Embryonic facial prominence (tissue), 1 donor: ENCODE results near the gene ASIC1.
"Not testable (repeated sequence)": the region's sequence is repeated elsewhere in the genome, so short reads cannot be mapped to it uniquely, and the experiment has no call there.

Experiments used
- DNase-seq: peaks from one replicate; pipeline ENCODE4 v3.0.0-alpha.2; 2016; ENCODE audit errors: extremely low spot score

Gene ASIC1

DNA sequence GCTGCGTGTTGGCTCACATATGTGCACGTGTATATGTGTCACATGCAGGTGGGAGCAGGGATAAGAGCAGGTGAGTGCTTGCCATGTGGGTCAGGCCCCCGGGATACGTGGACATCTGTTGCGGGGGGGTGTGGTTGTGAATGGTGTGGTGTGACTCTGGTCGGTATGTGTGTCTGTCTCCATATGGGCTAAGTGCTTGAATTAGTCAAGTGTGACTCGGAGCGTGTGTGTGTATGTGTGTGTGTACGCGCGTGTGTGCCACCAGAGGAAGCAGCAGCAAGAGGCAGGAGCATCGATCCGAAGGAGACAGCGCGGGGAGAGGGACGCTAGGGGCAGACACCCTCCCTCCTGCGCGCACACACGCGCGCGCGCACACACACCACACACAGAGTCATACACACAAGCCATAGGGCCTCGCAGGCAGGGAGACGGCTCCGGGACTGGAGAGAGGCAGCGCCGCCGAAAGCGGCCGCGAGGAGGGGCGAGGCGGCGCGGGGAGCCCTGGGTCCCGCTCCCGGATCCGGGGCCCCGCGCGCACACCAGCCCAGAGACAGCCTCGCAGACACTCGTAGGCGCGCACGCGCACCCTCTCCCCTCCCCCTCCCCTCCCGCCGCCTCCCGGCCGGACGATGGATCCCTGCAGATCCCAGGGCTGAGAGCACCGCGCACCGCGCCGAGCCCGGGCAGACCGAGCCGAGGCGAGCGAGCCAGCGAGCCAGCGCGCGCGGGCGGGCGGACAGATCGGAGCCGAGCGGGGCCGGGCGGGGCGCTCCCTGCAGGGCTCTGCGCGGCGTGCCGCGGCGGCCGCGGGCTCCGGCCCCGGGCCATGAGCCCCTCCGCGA is at the start of gene ASIC1:
Gene ASIC1 (plus strand): TSS at position 597 of the 842 bp plus-strand sequence. CDS start 1,171 bp downstream, outside the sequence.
- peak; percentile 36 for DNase-seq

- no peak for DNase-seq
Measured at GRCh38 chr12:50013361-50014147, 43.8 kb upstream of the ASIC1 start.

- DNase-seq, result no peak
Measured at GRCh38 chr12:50014342-50014741, 43.1 kb upstream of the ASIC1 start.

DNA sequence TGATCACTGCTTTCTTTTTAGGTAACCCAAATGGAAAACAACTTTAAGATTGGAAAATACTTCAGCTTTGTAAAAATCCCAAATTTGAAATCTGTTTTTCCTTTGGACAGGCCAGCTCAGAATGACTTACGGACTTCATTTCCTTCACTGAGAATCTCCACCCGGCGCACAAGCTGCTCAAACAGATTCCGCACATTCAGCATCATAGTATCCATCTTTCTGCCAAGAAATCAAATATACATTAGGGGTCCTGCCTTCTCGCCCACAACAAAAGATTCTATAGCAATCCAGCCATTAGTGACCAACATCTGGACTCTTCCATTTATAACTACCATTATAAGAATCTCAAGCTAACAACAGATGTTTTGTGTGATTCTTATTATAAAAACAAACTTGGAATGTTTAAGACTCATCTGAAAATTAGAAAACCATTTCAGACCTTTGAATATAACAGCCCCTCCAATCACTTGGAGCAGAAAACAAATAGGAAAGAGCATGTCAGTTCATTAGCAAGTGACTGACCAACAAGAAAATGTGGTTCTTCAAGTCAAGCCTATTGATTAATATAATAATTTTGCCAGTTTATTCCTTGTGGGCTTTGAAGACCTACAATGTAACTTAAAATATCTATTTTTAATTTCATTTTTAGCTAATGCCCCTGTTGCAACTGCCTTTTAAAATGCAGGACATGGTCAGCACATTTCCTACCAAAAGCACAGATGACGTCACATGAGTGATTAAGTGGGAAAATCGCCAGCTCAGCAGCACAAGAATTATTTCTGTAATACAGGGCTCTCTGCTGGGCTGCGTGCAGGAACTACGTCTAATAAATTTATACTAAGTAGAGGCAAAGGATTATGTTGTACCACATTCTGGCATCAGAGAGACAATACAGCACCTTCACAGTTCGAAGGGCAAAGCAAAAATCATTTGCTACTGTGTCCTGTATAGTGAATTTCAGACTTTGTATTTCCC is 40.6 kb upstream of the ASIC1 start:
- DNase-seq, result no peak

DNA sequence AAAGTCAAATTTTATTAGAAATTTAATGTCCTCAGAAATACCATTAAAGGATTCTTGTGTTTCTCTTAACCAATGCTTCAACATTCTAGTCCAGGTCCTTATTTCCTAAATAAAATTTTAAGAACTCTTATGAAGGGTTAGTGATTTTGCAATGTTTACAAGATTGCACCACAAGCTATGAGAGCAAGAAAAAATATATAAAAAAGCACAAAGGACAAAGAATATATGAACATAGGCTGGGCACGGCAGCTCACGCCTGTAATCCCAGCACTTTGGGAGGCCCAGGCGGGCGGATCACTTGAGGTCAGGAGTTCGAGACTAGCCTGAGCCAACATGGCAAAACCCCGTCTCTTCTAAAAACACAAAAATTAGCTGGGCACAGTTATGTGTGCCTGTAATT is 39.8 kb upstream of the ASIC1 start:
- no peak for DNase-seq

- DNase-seq, result no peak
Measured at GRCh38 chr12:50018154-50018553, 39.2 kb upstream of the ASIC1 start.

DNA sequence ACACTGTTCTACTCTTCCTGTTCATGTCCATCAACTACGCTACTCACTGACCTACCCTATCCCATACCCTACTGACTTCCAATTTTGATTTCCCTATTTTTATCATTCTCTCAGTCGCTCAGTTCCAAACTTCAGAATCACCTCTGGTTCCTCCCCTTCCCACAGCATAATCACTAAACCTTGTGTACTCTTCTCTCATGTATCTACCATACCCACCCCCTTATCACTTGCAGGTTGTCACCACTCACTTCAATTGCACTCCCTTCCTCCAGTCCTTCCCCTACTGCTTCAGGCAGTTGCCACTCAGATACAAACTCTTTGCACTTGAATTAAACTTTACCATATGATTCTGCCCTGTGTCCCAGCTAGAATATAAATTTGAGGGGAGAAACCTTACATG is 38.4 kb upstream of the ASIC1 start:
- DNase-seq, result no peak

- DNase-seq, result no peak
Measured at GRCh38 chr12:50019524-50019923, 37.9 kb upstream of the ASIC1 start.

- DNase-seq, result no peak
Measured at GRCh38 chr12:50021031-50021430, 36.4 kb upstream of the ASIC1 start.

DNA sequence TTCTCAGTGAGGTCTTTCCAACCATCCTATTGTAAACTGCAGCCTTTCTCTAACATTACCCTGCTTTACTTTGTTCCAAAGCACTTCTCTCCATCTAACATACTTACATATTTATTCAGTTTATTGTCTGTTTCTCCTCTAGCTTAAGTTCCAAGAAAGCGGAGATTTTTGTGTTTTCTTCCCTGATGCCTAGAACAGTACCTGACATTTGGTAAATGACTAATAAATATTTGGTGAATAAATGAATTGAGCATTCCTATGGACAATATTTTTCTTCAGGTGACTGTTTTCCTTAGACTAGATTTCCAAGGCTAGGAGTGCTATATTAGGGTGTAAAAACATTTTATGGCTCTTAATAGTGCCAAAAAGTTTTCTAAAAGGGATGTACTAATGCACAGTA is 34.5 kb upstream of the ASIC1 start:
- no peak for DNase-seq

GRCh38 chr12:50024227-50024626 is 33.2 kb upstream of the ASIC1 start:
- DNase-seq, result no peak

DNA sequence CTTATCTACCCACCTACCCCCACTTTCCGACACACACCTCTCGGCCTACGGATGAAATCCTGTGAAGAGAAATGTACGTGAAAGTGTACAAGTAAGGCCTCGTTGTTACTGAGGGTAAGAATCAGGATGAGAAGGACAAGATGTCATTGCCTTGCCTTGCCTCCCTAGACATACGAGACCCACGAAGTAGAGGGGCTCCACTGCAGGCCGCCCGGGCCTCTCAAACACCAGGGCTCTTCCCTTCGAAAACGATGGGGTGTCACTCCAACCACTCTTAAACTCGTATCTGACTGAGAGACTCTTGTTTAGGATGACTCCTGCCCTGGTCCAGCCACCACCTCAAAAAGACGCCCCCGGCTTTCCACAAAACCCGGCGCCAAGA is 32.6 kb upstream of the ASIC1 start:
- DNase-seq, result no peak

DNA sequence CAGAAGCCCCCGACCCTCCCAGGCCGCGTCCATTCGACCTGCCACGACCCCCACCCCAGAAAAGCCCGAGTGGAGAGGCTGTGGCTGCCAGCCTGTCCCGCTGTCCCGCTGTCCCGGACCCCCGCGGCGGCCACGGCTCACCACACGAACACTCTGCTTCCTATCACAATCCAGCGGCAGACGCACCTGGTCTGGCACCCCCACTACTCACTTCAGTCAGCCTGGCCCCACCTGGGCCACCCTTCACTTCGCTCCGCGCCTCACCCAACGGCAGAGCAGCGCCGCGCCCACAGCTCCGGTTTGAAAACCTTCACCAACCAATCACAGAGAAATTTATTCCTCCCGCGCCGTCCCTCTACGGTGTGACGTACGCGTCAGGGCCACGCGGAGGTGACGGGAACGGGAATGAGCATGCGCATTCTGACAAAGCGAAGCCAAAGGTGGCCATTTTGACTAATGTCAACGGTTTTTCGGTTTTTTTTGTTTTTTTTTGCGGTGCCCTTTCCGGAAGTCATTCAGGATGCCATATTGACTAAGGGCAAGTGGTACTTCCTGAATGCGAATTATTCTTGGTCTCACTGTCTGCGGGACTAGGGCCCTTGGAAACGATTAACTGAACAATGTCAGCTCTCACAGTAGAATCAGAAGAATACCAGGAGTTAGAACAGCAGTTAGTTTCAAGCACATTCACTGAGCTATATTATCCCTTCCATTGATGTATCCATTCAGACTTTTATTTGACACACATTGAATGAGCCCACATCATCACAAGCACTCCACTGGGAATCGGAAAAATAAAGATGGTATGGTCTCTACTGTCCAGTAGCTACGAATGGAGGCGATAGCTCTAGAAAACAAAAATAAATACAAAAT is 32.0 kb upstream of the ASIC1 start, which contains the start of gene RACGAP1:
Gene RACGAP1 (minus strand): TSS at position 308 of the 873 bp plus-strand sequence. CDS start 8,779 bp downstream, outside the sequence.
- DNase-seq, result peak; percentile 97

- no peak for DNase-seq
Measured at GRCh38 chr12:50026691-50027090, 30.7 kb upstream of the ASIC1 start.

DNA sequence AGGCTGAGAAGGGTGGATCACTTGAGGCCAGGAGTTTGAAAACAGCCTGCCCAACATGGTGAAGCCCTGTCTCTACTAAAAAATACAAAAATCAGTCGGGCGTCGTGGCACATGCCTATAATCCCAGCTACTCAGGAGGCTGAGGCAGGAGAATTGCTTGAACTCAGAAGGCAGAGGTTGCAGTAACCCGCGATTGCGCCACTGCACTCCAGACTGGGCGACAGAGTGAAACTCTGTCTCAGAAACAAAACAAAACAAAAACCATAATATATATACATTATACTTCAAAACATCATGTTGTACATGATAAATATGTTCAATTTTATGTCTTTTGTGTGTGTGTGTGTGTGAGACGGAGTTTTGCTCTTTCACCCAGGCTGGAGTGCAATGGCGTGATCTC is 26.9 kb upstream of the ASIC1 start:
- not testable (repeated sequence) for DNase-seq

DNA sequence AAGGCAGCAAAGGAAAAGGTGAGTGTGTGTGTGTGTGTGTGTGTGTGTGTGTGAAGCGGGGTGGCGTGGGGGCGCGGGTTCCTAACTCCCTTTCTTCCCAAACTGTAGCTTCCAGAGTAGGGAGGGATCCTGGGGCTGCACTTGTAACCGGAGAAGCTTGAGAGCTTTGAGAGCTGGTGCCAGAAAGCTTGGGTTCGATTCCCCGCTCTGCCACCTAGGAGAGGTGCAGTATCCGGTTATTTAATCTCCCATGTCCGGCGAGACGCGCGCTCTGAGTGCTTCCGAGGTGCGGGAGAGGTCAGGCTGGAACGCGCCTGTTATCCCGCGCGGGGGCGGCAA is 24.9 kb upstream of the ASIC1 start:
- DNase-seq, result no peak

DNA sequence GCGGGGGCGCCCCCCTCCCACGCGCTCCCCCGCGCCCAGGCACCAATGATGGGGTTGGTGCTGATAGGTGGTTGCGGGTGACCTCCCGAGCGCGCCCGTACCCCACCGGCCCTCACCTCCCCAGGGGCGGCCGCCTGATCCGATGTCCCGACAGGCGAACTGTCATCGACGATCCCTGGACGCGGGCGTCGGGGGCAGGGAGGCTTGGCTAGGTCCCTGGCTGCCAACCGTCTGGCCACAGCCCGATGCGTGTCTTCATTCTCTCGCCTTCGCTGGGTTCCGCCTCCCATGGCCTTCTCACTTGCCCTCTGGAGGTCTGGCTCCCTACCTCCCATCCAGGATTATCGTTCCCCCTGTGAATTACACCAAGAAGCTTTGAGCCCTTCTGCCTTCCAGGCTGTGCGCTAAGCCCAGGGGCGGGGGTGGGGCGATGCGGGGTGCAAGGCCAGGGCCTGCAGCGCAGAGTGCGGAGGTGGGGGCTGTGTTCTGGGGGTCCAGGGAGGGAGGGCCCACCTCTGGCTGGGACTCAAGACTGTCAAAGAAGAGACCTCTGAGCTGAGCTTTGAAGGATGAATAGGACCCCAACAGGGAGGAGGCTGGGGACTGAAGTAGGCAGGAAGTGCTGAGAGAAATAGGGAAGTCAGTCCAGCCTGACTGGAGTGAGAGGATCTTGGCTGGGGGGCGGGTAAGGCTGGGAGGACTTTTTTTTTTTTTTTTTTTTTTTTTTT is 24.4 kb upstream of the ASIC1 start:
- no peak for DNase-seq

DNA sequence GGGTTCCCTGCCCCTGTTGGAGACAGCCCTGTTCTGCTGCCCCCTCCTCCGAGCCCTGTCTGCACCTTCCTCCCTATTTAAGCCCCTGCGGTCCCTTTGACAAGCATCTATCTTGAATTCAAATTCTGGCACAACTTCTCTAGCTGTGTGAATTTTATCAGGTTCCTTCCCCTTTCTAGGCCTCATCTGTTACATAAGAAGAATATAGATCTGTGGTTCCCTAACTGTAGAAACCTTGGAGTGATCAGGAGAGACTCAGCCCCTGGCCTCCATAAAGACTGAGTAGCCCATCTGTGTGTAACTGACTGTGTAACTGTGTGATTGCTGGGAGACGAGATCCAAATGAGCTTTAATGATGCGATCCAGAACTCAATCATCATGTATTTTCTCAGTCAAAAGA is 19.1 kb upstream of the ASIC1 start:
- no peak for DNase-seq

GRCh38 chr12:50039151-50039835 is 18.1 kb upstream of the ASIC1 start:
- DNase-seq, result no peak

- no peak for DNase-seq
Measured at GRCh38 chr12:50040657-50041056, 16.7 kb upstream of the ASIC1 start.
